SHP77 (cell line): ENCODE measurements around the gene SLCO1C1.

Experiments used
- DNase-seq, 2 experiments: peaks; one replicate each; lab custom pipeline; 2025; lab: John Stamatoyannopoulos, UW

Gene SLCO1C1

DNA sequence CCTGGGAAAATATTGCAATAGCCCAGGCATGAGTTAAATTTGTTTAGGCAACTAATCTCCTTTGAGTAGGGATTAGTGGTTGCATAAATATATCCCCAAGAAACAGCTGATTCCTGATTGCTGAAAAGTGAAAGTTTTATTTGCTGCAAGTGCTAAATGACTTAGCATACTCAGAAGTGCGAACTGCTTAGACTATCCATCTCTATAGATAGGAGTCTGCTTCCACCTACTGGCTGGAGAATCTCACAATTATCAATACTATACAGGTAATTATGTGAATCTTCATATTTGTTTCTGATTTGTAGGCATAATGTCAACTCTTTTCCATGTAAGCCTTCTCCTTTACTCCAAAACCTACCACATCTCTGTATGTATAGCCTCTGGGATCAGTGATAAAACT is 103.4 kb downstream of the SLCO1C1 start:
- peak in 1 of 2 experiments; percentile 0 for DNase-seq

DNA sequence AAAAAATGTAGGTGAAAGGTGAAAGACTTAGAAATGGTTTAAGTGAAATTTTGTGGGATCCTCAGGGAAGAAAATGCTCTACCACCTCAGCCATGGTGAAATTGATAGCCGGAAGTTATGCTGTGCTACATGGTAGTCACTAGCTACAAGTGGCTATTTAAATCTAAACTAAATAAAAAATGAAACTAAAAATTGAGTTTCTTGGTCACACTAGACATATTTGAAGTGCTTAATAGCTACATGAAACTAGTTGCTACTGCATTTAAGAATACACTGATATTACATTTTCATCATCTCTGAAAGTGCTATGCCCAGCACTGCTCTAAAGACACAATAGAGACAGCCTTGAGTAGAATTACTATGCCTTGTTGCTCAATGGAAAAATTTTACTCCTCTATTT is 105.0 kb downstream of the SLCO1C1 start:
- no peak for DNase-seq

DNA sequence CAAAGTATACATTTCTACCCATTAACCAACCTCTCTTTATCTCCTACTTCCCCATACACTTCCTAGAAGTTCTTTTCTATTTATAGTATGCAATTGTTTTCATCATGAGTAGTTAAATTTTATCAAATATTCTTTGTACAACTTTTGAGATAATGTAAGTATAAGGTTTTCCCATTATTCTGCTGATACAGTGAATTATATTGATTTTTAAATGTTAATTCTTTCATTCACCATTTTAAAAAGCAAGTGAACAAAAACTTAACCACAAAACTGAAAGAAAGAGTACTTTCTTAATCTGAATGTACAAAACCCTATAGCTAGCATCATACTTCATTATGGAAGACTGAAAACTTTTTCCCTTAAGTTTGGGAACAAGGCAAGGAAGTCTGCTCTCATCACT is 105.9 kb downstream of the SLCO1C1 start:
- no peak for DNase-seq
